Activated T-cell treated with anti-CD3 and anti-CD28 coated beads, Interleukin-2, amount 50 U/mL, for 72 hours (primary cell): ENCODE data around the gene AKAP6. TPM values are rescaled to one million over a fixed set of nuclear protein-coding genes. Genes with fewer than 3 reads are reported as not detected.

Experiments
- ATAC-seq, 2 donors: fragments of 150-1000 bp; cut with Tn5 transposase; replicated peaks in 1 of 2; 2 replicates each; pipeline ENCODE4 v1.10.0; 2021; ENCODE audit warnings: moderate library complexity in 2 of 2, mild to moderate bottlenecking in 1 of 2
- DNase-seq, 2 donors: peaks; one replicate each; pipeline ENCODE4 v3.0.0; 2021 to 2022; ENCODE audit warnings: mixed read lengths in 1 of 2
- H3K27ac Mint-ChIP-seq: one replicate; pipeline ENCODE4 v1.8.0; 2022; ENCODE audit warnings: mild to moderate bottlenecking, moderate library complexity, mixed read lengths
- H3K27me3 Mint-ChIP-seq: one replicate; pipeline ENCODE4 v1.8.0; 2022; ENCODE audit warnings: low read depth, mixed read lengths
- H3K36me3 Mint-ChIP-seq, 2 donors: one replicate each; pipeline ENCODE4 v1.8.0; 2022; ENCODE audit warnings: mixed read lengths in 2 of 2, mild to moderate bottlenecking in 1 of 2; ENCODE audit not compliant: insufficient read depth in 2 of 2
- H3K4me1 Mint-ChIP-seq: one replicate; pipeline ENCODE4 v1.8.0; 2022; ENCODE audit warnings: low read depth, mixed read lengths
- H3K4me3 Mint-ChIP-seq, 2 donors: one replicate each; pipeline ENCODE4 v1.8.0; 2022; ENCODE audit warnings: mild to moderate bottlenecking in 2 of 2, mixed read lengths in 2 of 2, moderate library complexity in 2 of 2
- H3K9me3 Mint-ChIP-seq, 2 donors: one replicate each; pipeline ENCODE4 v1.8.0; 2022; ENCODE audit warnings: mixed read lengths in 2 of 2
- total RNA-seq, 2 donors: library from RNA; stranded (reverse); gene quantifications; one replicate each; pipeline ENCODE4 v1.2.3, GENCODE V29; 2022

Gene AKAP6
- total RNA-seq, 2 donors from 2014 or later, result 3.6 to 3.9 TPM

- Mint-ChIP-seq H3K9me3 (no peaks in the 10 kb centered on the region), H3K27me3 (no peaks in the 10 kb centered on the region), H3K4me3 (no peak overlapping the region), H3K27ac (no peak overlapping the region), H3K36me3 (no peaks in the 10 kb centered on the region), H3K4me1 (no peaks in the 10 kb centered on the region)
- ATAC-seq (no peak), DNase-seq (no peak)
Observed at GRCh38 chr14:32639208-32639607, 310.1 kb downstream of the AKAP6 start.

DNA sequence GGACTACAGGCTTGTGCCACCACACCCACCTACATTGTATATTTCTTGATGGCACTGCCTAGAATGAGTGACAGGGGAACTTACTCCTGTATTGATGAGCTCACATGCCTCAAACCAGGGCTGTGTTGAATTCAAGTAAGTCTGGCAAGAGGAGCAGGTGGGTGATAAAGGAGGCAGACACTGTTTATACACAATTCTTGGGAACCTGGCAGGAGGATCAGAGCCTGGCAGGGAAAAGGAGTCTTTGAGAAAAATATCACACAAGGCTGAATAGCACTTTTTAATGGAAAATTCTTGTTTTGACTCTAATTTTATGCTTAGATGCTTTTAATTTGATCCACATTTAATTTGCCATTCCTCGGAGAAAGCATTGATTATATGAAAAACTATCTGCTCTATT, 316.5 kb downstream of the AKAP6 start:
- Mint-ChIP-seq H3K27me3 (no peaks in the 10 kb centered on the region), H3K9me3 (no peaks in the 10 kb centered on the region), H3K27ac (no peak overlapping the region), H3K36me3 (no peaks in the 10 kb centered on the region), H3K4me3 (no peak overlapping the region), H3K4me1 (no peaks in the 10 kb centered on the region)
- ATAC-seq (no peak), DNase-seq (no peak)

DNA sequence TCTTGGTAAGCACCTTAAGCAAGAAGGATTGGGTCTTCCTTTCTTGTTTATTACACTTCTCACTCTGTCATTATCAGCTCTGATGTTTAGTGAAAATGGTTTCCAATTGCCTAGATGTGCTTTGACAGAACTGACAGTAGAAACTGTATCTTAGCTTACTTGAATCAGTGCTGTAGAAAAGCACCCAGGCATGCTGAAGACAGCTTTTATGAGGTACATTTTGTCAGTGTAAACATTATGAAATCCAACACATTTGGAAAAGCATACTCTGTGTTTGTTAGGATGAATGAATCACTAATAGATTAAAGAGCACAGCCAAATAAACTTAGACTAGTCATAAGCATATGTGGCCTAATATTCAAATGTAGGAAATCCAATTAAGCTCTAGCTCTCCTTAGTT, 319.3 kb downstream of the AKAP6 start:
- Mint-ChIP-seq H3K9me3 (no peaks in the 10 kb centered on the region), H3K27ac (no peak overlapping the region), H3K36me3 (no peaks in the 10 kb centered on the region), H3K4me3 (no peak overlapping the region), H3K27me3 (no peaks in the 10 kb centered on the region), H3K4me1 (no peaks in the 10 kb centered on the region)
- no peak for DNase-seq
- no peak for ATAC-seq

- DNase-seq, result no peak
- Mint-ChIP-seq H3K4me3 (no peak overlapping the region), H3K4me1 (no peaks in the 10 kb centered on the region), H3K27ac (no peak overlapping the region), H3K9me3 (no peaks in the 10 kb centered on the region), H3K27me3 (no peaks in the 10 kb centered on the region), H3K36me3 (no peaks in the 10 kb centered on the region)
- ATAC-seq, result no peak
Observed at GRCh38 chr14:32650030-32650429, 320.9 kb downstream of the AKAP6 start.

DNA sequence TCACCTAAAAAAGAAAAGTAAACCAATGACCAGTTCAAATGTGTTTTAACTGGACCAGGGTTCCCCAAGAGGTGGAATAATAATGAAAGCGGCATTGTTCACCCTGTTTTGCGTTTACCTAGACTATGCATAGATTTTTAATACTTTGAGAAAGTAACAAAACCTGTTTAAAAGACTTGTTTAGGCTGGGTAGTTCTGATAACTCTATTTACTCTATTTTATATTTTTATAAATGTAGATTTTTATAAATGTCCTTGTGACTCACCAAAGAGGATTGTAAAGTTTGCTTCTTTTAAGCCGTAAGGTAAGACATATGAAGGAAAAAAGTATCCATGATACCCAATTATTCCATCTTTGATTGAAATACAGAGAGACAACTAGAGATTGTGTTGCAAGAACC, 321.6 kb downstream of the AKAP6 start:
- Mint-ChIP-seq H3K27me3 (no peaks in the 10 kb centered on the region), H3K4me1 (no peaks in the 10 kb centered on the region), H3K4me3 (no peak overlapping the region), H3K9me3 (no peaks in the 10 kb centered on the region), H3K27ac (no peak overlapping the region), H3K36me3 (no peaks in the 10 kb centered on the region)
- ATAC-seq, result no peak
- no peak for DNase-seq

GRCh38 chr14:32654106-32654505, 325.0 kb downstream of the AKAP6 start:
- Mint-ChIP-seq H3K4me1 (no peaks in the 10 kb centered on the region), H3K36me3 (no peaks in the 10 kb centered on the region), H3K4me3 (no peak overlapping the region), H3K27me3 (no peaks in the 10 kb centered on the region), H3K9me3 (no peaks in the 10 kb centered on the region), H3K27ac (no peak overlapping the region)
- ATAC-seq (no peak), DNase-seq (no peak)

GRCh38 chr14:32656601-32657000, 327.5 kb downstream of the AKAP6 start:
- H3K4me3 Mint-ChIP-seq, result no peak overlapping the region
- H3K36me3 Mint-ChIP-seq, result no peaks in the 10 kb centered on the region
- H3K27me3 Mint-ChIP-seq, result no peaks in the 10 kb centered on the region
- no peak for DNase-seq
- no peak overlapping the region for H3K27ac Mint-ChIP-seq
- no peaks in the 10 kb centered on the region for H3K4me1 Mint-ChIP-seq
- H3K9me3 Mint-ChIP-seq, result no peaks in the 10 kb centered on the region
- no peak for ATAC-seq

DNA sequence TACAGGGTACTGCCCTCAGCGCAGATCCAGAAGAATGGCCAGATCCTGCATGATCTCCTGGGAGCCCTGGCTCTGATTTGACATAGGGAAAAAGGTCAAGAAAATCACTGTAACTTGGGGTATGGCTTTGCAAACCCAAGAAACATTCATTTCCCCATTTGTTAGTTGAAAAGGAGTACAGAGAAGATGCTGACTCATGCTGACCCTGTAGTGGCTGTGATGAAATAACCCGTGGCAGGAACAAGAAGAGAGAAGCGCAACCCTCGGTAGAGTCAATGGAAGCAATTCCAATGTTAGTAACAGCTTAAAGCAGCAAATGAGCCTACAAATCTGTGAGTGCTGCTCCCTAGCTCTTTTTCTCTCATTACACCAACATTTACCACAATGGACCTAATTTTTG, 328.0 kb downstream of the AKAP6 start:
- Mint-ChIP-seq H3K4me3 (no peak overlapping the region), H3K36me3 (no peaks in the 10 kb centered on the region), H3K9me3 (no peaks in the 10 kb centered on the region), H3K4me1 (no peaks in the 10 kb centered on the region), H3K27ac (no peak overlapping the region), H3K27me3 (no peaks in the 10 kb centered on the region)
- DNase-seq, result no peak
- no peak for ATAC-seq

GRCh38 chr14:32661216-32661615, 332.1 kb downstream of the AKAP6 start:
- Mint-ChIP-seq H3K36me3 (no peaks in the 10 kb centered on the region), H3K4me3 (no peak overlapping the region), H3K4me1 (no peaks in the 10 kb centered on the region), H3K27me3 (peaks cover 7% of the 10 kb centered on the region), H3K9me3 (no peaks in the 10 kb centered on the region), H3K27ac (no peak overlapping the region)
- ATAC-seq, result no peak
- DNase-seq, result no peak

GRCh38 chr14:32662211-32662610, 333.1 kb downstream of the AKAP6 start:
- Mint-ChIP-seq H3K4me1 (no peaks in the 10 kb centered on the region), H3K9me3 (no peaks in the 10 kb centered on the region), H3K27ac (no peak overlapping the region), H3K27me3 (peaks cover 7% of the 10 kb centered on the region), H3K4me3 (no peak overlapping the region), H3K36me3 (no peaks in the 10 kb centered on the region)
- DNase-seq (no peak), ATAC-seq (peak in 1 of 2 donors; percentile 41)

DNA sequence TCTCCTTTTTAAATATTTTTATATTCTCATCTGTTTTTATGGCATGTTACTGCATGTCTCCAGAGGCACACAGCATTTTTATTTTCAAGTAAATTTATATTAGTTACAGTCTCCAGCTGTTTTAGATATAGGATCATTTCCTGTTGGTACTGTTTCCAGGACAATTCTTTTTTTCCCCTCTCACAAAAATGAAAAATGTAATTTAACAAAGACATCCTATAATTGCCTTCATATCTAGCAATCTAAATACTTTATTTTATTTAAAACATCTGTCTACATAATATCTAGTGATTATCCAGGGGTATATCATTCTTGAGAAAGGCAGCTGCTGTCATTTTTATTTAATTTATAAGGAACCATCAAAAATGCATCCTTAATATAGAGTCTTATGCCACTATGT, 337.2 kb downstream of the AKAP6 start:
- ATAC-seq (no peak), DNase-seq (no peak)
- Mint-ChIP-seq H3K4me1 (no peaks in the 10 kb centered on the region), H3K9me3 (peaks cover 3% of the 10 kb centered on the region in 2 donors), H3K36me3 (no peaks in the 10 kb centered on the region), H3K27ac (no peak overlapping the region), H3K27me3 (peaks cover 7% of the 10 kb centered on the region), H3K4me3 (no peak overlapping the region)

GRCh38 chr14:32667287-32667686, 338.2 kb downstream of the AKAP6 start:
- Mint-ChIP-seq H3K4me3 (no peak overlapping the region), H3K4me1 (no peaks in the 10 kb centered on the region), H3K27me3 (peaks cover 7% of the 10 kb centered on the region), H3K9me3 (peaks cover 3% of the 10 kb centered on the region in 2 donors), H3K36me3 (no peaks in the 10 kb centered on the region), H3K27ac (no peak overlapping the region)
- ATAC-seq, result no peak
- DNase-seq, result no peak

DNA sequence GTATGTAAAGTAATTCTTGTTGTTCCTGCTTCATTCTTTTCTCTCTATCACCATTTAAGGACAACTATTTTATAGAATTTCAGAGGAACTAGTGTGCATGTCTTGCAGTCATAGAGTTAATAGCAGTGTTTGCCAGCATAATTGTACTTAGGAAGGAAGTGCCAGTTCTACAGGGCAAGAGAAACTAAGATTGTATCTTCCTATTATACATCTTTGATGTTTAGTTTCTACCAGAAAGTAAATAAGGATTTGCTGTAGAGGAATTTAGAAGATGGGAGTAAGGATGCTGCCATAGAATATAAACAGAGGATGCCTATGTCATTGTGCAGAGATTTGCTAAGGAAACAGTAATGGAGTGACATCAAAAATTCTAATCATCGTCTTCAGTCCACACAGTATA, 338.7 kb downstream of the AKAP6 start:
- DNase-seq (no peak), ATAC-seq (no peak)
- no peaks in the 10 kb centered on the region for H3K36me3 Mint-ChIP-seq
- peaks cover 3% of the 10 kb centered on the region in 2 donors for H3K9me3 Mint-ChIP-seq
- H3K4me1 Mint-ChIP-seq, result no peaks in the 10 kb centered on the region
- no peak overlapping the region for H3K4me3 Mint-ChIP-seq
- peaks cover 7% of the 10 kb centered on the region for H3K27me3 Mint-ChIP-seq
- H3K27ac Mint-ChIP-seq, result no peak overlapping the region

GRCh38 chr14:32669391-32669790, 340.3 kb downstream of the AKAP6 start:
- Mint-ChIP-seq H3K9me3 (peaks cover 4 to 6% of the 10 kb centered on the region in 2 donors), H3K4me3 (no peak overlapping the region), H3K36me3 (no peaks in the 10 kb centered on the region), H3K4me1 (no peaks in the 10 kb centered on the region), H3K27me3 (no peaks in the 10 kb centered on the region), H3K27ac (no peak overlapping the region)
- no peak for DNase-seq
- no peak for ATAC-seq
